Lung microvascular endothelial cell (primary cell): Measurements from ENCODE around the gene DAB2IP. TPM values are rescaled to one million over a fixed set of nuclear protein-coding genes. Genes with fewer than 3 reads are reported as not detected.

ENCODE experiments used
- DNase-seq, 2 donors: peaks; one replicate each; pipeline versions ENCODE4 v3.0.0 to v3.0.0-alpha.2; 2010; ENCODE audit warnings: low read depth in 2 of 2
- total RNA-seq: library from RNA; depleted of rRNA; stranded (reverse); fragments of >200 nt; gene quantifications from 2 replicates; pipeline ENCODE4 v1.2.1, GENCODE V29; 2014

The DAB2IP gene
- total RNA-seq, 1 donor from 2014 or later: 14.1 TPM

DNA sequence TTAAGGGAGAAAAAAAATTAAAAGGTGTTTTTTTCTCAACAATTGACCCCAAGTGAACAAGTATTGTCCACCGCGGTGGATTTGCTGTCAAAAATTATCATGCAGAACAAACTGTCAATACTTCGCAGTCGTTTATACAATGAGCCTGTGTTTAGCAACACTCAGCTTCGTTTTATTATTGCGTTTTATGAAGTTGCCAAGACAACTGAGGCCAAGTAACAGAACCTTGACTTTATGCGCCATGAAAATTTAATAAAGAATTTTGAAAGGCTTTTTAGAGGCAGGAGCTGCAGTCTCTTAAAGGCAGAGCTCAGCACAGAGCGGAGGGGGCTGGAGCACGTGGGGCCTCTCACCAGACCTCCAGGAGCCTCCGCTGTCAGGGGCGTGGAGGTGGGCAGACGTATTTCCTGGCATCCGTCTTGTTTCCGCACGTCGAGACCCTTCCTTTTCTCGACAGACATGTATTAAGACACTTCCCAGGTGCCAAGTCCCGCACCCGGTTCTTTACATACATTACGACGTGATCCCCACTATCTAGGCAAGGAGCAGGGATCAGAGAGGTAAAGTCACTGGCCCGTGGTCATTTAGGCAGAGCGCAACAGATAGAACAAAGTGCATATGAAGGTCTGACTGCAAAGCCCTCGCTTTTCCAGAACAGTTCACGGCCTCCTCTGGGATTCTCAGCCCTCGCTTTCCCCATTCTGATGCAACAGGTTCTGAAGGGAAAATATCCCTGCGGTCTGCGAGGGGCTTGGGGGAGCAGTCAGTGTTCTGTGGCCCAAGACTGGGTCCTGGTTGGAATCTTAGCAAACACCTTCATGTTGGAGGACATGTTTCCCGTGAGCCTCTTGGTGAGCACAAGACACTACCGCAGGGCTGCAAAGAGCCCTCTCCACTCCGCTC is 164.4 kb downstream of the DAB2IP start:
- no peak for DNase-seq

DNA sequence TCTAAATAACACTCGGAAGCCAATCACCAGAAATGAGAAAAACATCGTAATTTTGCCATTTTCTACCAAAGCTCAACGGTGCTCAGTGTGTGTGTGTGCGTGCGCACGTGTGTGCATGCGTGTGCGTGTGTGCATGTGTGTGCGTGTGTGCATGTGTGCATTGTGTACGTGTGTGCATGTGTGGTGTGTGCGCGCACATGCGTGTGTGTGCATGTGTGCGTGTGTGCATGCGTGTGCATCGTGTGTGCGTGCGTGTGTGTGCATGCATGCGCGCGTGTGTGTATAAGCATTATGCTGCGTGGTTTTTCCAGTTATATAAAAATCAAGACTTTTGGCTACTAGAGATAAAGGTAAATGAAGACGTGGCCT is 165.0 kb downstream of the DAB2IP start:
- DNase-seq: no peak

GRCh38 chr9:121816845-121817450 is 165.5 kb downstream of the DAB2IP start:
- DNase-seq: no peak

- no peak for DNase-seq
Measured at GRCh38 chr9:121817476-121817875, 166.0 kb downstream of the DAB2IP start.

GRCh38 chr9:121818016-121818661 is 166.7 kb downstream of the DAB2IP start:
- no peak for DNase-seq

GRCh38 chr9:121818841-121819427 is 167.5 kb downstream of the DAB2IP start:
- DNase-seq: no peak

DNA sequence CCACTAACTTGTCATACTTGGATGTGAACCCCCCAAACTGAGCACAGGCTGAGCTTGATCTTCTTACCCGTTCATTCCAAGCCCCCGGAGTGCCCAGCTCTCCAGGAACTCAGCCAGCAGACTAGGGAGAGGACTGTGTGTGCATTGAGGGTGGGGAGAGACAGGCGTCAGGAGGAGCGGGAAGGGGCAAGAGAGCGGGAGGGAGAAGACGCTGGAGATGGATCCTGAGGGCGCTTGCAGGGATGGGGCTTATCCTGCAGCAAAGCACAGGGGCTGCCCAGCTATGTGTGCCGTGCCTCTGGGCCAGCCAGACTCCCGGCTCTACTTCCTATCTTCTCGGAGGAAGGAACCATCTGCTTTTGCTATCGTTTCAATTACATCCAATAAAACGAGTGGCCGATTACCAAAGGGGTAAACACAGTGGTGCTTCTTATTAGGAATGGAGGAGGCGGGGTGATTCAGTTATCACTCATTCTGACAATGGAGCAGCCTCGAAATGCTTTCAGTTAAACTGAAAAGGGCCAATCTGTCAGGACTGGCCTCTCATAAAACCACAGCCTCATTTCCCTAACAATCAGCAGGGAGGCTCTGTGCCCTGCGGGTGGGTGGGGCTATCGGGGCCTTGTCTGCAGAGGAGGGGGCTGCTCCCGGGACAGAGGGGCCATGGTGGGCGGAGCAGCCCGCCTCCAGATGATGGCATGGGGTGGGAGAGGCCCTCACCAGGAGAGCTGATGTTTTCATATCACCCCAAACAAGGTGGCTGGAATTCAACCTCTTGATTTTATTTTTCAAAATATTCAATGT is 168.2 kb downstream of the DAB2IP start:
- DNase-seq: peak; percentile 13 to 18

- no peak for DNase-seq
Measured at GRCh38 chr9:121820286-121821005, 169.0 kb downstream of the DAB2IP start.

- no peak for DNase-seq
Measured at GRCh38 chr9:121821326-121821725, 169.9 kb downstream of the DAB2IP start.

DNA sequence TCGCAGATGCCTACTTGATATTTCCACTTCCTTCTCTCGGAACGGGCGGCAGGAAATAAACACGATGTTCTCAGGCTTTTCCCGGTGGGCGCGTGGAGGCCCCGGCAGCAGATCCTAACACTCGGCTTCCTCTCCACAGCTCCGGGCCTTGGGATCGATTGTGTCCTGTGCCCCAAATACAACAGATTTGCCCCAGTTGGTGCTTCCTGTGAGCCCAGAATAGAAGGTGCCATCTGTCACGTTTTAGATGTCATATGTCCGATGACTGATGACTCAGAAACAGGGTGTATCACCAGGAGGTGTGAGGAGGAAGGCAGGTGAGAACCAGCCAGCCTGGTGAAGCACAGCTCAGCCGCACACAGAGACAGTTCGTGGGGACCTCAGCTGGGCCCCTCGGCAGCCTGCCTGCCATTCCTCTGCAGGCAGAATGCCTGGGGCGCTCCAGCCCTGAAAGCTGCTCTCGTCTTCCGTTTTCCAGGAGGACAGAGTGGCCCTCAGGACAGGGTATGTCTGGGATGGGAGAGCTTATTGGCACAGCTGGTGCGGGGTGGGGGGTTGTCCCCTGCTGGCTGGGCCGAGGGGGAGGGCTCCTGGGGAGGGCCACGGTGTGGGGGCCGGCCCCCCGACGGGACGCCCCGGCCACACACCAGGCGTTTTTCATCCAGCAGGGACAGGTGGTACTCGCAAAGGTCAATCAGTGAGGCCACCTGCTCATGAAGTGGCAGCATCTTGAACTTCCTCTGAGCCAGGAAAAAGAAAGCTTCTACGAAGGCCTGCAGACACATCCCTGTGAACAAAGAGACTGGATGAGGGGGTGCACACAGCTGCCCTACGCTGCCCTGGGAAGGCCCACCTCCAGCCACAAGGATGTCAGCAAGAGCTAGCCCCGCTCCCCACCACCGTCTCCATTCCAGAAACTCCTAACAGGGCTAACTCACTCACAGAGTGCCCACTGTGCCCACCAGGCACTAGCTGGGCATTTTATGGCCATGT is 171.0 kb downstream of the DAB2IP start:
- DNase-seq: peak in 1 of 2 donors; percentile 14

GRCh38 chr9:121823451-121824169 is 172.2 kb downstream of the DAB2IP start:
- DNase-seq: no peak

- no peak for DNase-seq
Measured at GRCh38 chr9:121824651-121825030, 173.2 kb downstream of the DAB2IP start.

- no peak for DNase-seq
Measured at GRCh38 chr9:121825031-121825691, 173.7 kb downstream of the DAB2IP start.

GRCh38 chr9:121826711-121827110 is 175.3 kb downstream of the DAB2IP start:
- no peak for DNase-seq

DNA sequence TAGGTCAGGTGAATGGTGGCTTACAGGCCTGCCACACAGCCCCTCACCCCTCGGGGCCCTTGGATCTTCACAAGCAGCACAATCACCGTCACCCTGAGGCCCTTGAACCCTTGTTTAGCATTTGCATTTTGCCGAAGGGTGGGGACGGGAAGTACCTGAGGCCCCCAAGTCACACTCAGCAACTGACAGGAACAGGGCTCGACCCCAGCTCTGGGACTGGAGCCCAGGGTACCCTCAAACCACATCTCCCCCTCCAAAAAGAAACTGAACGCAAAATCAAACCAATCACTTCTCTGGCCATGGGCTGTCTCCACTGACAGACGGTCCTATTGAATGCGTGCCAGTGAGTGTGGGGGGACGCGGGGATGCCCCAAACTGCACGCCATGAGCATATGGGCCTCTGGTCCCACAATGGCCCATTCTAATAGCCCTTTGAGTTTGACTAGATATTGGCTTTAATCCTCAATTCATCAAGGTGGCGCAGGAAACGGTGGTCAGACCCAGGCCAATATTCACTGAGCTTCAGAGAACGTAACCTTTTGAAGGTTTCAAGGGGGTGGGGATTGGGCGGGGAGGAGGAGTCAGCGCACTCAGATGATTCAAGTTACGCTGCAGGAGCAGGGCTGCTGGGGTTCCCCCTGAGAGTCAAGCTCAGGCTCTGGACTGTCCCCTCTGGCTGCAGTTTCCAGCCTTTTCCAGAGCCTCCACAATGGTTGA is 176.0 kb downstream of the DAB2IP start:
- DNase-seq: no peak

DNA sequence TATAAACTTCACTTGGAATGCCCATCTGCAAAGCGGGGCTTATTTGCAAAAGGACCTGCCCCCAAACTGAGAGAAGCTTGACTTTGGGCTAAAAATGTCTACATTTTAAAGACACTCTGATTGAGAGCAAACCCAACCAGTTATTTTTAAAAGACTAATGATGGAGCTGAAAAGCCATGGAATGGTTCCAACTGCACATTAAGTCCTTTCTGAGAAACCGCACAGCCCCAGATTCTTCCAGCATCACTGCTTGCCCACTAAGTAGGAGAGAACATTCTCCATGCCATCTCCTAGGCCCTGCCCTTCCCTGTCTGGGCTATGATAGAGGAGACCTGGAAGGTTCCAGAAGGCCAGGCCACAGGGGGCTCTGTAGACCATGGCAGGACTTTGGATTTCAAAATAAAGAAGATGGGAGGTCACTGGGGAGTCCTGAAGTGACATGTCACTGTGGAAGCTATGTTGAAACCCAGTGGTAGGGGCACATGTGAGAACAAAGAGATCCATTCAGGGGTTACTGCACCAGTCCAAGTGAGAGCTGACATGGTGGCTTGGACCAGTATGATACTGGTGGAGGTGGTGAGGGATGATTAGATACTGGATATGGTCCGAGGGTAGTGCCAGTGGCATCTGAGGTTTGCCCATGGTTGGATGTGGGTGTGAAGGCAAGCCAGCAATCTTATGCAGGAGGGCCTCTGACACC is 179.2 kb downstream of the DAB2IP start:
- DNase-seq: no peak

DNA sequence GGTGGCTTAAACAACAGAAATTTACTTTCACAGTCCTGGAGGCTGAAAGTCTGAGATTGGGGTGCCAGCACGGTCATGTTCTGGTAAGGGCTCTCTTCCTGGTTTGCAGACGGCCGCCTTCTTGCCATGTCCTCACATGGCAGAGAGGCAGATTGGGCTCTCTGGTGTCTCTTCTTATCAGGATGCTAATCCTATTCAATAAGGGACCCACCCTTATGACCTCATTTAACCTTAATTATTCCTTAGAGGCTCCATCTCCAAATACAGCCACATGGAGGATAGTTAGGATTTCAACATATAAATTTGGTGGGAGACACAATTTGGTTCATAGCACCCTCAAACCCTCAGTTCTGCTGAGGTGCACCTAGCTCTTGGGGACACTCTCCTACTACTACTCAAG is 180.4 kb downstream of the DAB2IP start:
- no peak for DNase-seq
